HG03469 (cell line): Measurements from ENCODE around the gene POFUT2.
"Not testable (repeated sequence)": the region's sequence is repeated elsewhere in the genome, so short reads cannot be mapped to it uniquely, and the experiment has no call there.

ENCODE experiments used
- ATAC-seq: cut with Tn5 transposase; IDR thresholded peaks from one replicate; pipeline ENCODE4 v1.9.1; 2021; ENCODE audit warnings: mild to moderate bottlenecking, moderate library complexity, moderate number of reproducible peaks; ENCODE audit not compliant: unreplicated experiment

Gene POFUT2

GRCh38 chr21:45326169-45326851, 38.6 kb upstream of the POFUT2 start:
- ATAC-seq = no peak

DNA sequence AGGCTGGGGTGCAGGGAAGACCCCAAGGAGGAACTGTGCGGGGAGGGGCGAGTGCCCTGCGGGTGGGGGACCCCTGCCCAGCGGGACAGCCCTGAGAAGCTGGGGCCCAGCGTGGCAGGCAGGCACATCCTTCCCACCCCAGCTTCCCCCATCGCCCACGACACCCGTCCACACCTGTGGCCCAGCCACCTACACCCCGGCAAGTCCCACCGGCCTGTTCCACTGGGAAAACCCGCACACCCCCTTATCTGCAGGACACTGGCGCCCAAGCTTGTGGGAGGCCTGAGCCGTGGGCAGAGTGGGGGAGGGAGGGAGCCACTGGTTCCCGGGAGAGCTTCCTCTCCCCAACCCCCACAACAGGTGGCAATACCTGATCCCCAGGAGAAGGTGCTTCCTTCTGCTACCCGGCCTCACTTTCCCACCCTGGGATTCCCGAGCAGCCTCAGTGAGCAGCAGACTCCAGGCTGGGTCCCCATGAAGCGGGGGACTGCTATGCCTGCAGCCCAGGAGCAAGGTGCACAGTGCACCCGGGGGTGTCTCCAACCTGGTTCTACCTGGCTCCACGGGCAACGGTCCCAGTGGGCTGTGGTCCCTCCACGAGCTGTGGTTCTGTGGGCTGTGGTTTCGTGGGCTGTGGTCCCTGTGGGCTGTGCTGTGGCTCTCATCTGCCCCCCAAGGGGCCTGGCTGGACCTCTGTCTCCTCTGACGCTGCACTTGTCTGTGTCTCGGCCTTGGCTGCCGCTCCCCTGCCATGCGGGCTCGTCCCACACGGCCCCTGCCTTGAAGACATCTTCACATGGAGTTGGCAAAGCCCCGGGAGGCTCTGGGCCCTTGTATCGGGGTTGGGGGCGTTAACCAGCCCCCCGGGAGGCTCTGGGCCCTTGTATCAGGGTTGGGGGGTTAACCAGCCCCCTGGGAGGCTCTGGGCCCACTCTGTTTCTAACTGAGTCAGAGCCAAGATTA, 37.8 kb upstream of the POFUT2 start:
- no peak for ATAC-seq

GRCh38 chr21:45324489-45325205, 37.0 kb upstream of the POFUT2 start:
- ATAC-seq = no peak

- no peak for ATAC-seq
Observed at GRCh38 chr21:45323487-45324311, 36.0 kb upstream of the POFUT2 start.

DNA sequence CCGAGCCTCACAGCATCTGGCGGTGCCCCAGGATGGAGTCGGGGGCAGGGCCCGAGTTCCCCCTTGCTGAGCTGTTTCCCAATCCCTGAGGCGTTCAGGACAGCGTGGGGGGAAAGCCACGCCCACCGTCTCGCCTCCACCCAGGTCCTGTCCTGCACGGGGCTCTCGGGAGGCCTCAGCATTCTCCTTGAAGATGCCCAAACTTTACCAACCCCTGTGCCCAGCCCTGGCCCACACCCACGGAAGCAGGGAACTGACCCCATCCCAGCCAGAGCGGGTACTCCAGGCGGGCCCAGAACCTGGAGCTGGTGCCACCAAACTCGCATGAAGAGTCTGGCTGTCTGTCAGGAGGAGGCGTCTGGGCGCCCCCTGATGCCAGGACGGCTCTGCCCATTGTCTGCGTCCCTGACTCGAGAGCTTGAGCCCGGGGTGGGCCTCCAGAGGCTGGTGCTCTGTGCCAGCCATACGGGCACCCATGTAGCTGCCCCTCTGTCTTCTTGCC, 35.3 kb upstream of the POFUT2 start:
- ATAC-seq = no peak

GRCh38 chr21:45322231-45322959, 34.7 kb upstream of the POFUT2 start:
- ATAC-seq = no peak

GRCh38 chr21:45320261-45321025, 32.7 kb upstream of the POFUT2 start:
- ATAC-seq = no peak

- ATAC-seq = no peak
Observed at GRCh38 chr21:45319461-45320211, 31.9 kb upstream of the POFUT2 start.

DNA sequence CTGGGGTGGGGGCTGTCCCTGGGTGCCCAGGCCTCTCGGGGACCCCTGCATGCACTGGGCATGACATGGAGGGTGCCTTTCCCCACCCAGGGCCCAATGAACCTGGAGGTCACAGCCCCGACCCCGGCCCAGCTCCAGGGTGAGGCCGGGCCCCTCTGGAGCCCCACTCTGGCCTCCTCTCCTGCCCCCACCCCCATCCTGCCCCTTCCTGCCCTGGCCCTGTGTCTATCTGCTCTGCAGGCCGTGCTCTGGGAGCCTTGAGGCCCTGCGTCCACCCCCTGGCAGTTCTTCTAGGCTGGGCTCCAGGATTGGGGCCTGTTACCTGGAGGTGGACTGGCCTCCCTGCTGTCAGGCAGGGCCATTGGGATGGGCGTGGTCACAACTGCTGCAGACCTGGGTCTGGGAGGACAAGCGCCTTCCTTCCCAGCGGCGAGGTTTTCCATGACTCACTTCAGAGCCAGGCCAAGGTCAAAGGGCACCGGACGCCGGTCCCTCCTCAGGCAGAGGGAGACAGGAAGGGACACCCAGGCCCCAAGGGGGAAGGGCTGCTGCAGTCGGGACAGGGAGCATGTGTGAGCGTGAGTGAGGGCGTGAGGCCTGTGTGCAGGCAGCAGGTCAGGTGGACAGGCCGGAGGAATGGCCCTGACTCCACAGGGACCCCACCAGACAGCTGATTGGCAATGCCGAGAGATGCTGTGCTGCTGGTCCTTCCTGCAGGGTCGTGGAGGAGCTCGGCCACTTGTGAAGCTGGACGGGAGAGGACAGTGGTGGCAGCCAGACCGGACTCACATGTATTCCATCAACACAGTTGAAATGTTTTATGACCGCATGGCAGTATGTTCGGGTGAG, 31.1 kb upstream of the POFUT2 start:
- no peak for ATAC-seq

DNA sequence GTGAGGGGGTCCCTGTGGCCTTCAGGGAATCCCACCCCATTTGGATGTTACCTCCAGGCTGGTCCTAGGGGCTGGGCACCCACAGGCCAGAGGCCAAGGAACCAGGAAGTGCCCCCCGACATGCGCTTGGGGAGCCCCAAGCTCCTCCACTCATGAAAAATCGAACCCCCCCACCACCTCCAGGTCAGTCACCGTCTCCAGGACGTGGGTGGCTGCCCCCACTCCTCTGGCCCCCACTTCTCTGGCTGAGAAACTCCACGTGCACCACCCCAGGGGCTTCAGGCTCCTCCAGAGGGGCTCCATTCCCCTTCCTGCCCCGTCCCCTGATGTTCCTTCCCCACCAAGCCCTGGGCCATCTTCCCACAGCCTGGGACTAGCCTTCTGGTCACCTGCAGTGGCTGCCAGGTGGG, 30.5 kb upstream of the POFUT2 start:
- ATAC-seq = no peak

GRCh38 chr21:45317398-45318145, 29.9 kb upstream of the POFUT2 start:
- no peak for ATAC-seq

DNA sequence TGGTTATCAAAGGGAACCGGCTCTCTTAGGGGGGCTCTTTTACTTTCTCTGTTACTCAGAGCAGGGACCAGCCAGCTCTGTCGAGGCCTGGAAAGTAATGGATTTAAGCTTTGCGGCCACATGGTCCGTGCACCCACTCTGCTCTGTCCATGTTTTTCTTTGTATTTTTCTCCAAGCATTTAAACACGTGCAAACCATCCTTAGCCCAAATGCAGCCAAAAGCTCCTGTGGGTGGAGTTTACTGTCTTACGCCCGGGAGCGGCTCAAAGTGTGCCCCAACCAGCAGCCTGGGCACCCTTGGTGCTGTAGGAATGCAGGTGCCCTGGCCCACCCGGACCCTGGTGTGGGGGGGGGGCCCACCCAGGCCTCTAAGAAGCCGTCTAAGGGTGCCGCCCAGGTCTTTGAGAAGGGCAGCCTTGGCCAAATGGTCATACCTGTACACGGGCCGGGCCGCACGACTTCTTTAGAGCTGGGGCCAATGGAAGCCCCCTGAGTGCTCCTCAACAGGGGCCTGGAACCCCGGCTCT, 29.2 kb upstream of the POFUT2 start:
- ATAC-seq = no peak

DNA sequence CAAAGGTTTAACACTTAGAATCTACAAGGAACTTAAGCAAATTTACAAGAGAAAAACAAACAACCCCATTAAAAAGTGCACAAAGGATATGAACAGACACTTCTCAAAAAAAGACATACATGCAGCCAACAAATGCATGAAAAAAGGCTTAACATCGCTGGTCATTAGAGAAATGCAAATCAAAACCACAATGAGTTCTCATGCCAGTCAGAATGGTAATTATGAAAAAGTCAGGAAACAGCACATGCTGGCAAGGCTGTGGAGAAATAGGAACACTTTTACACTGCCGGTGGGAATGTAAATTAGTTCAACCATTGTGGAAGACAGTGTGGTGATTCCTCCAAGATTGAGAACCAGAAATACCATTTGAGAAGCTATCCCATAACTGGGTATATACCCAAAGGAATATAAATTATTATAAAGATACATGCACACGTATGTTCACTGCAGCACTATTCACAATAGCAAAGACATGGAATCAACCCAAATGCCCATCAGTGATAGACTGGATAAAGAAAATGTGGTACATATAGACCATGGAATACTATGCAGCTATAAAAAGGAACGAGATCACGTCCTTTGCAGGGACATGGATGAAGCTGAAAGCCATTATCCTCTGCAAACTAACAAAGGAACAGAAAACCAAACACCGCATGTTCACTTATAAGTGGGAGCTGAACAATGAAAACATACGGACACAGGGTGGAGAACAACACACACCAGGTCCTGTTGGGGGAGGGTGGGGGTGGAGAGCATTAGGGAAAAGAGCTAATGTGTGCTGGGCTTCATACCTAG, 28.2 kb upstream of the POFUT2 start:
- not testable (repeated sequence) for ATAC-seq

- no peak for ATAC-seq
Observed at GRCh38 chr21:45313682-45314081, 26.0 kb upstream of the POFUT2 start.

DNA sequence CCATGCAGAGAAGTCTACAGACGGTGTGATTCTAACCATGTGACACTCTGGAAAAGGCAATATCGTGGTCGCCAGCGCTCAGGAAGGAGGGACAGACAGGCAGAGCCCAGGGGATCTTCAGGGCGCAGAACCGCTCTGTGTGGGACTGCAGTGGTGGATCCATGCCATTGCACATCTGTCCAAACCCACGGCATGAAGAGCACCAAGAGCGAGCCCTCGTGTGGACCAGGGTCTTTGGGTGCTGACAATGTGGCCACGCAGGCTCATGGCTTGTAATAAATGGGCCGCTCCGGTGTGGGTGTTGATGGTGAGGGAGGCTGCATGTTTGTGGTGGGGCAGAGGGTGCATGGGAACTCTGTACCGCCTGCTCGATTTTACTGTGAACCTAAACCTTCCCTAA, 25.3 kb upstream of the POFUT2 start:
- no peak for ATAC-seq

DNA sequence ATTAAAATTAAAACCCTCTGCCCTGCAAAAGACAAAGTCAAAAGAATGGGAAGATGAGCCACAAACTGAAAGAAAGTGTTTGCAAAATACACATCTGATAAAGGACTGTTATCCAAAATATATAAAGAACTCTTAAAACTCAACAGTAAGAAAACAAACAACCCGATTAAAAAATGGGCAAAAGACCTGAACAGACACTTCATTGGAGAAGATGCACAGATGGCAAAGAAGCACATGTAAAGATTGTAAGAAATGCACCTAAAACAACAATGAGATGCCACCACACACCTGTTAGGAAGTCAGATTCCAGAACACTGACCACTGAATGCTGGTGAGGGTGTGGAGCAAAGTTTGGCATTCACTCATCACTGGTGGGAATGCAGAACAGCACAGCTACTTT, 24.6 kb upstream of the POFUT2 start:
- no peak for ATAC-seq
